GM19372 (cell line): ENCODE data around the gene ETV4.
"Not testable (repeated sequence)": the region's sequence is repeated elsewhere in the genome, so short reads cannot be mapped to it uniquely, and the experiment has no call there.

ENCODE experiments used
- ATAC-seq: cut with Tn5 transposase; IDR thresholded peaks from one replicate; pipeline ENCODE4 v1.9.1; 2021; ENCODE audit warnings: mild to moderate bottlenecking, low read depth, moderate library complexity; ENCODE audit not compliant: unreplicated experiment

Gene ETV4

DNA sequence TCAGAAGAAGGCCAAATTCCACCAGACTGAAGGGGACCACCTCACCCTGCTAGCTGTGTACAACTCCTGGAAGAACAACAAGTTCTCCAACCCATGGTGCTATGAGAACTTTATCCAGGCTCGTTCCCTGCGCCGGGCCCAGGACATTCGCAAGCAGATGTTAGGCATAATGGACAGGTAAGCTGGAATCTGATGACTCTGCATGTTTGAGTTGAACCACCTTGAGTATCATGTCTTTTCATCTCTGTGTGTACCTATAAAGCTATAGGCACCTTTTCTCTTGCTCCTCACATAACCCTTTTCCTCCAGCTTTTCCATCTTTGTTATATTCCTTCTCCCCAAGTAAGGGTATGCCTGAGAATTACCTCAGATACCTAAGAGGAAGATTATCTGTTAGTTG is 24.8 kb downstream of the ETV4 start:
- ATAC-seq: no peak

DNA sequence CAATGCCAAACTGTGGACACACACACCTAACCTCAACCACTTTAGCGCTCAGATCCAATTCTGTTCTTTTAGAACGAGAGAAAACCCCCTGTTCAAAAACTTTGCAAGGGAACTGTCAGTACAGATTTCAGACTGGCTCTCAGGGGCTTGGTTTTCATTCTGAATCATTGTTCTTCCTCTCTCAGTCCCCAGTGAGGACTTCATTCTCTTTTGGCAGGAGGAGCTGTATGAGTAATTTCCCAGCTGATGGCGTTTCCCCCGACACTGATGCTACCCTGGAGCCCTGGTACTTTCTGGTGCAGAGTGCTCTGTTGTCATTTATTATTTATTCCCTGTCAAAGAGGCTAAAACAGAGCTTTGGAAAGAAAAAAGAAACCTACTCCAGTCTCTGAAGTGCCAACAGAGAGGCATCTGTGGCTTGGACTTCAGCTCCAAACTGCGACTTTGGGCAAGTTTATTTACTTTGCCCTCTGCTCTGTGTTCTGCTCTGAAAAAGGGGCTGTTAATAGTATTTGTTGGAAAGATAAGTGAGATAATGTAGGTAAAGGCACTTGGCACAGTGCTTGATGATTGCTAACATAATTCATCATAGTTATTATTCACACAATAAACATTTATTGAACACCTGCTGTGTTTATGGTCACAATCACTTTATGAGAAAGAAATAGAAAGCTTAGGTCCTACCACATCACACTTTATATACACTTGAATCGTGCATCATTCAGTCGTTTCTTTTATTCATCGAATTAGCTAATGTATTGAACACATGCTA is 28.3 kb downstream of the ETV4 start:
- no peak for ATAC-seq

DNA sequence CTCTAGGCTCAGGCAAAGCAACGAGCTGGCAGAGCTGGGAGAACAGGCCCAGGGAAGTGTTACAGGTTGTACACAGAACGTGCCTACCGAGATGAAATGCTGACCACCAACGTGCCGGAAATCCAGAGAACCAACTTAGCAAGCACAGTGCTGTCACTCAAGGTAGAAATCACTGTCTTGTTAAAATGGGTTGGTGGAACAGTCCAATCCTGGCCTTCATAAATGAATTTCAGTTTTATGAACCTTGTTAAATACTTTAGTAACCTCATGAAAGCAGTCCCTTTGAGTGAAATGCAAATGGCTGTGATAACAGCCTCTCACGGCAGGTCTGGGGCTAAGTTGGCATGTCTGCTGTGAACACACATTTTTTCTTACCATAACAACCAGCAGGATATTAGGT is 29.0 kb downstream of the ETV4 start:
- no peak for ATAC-seq

DNA sequence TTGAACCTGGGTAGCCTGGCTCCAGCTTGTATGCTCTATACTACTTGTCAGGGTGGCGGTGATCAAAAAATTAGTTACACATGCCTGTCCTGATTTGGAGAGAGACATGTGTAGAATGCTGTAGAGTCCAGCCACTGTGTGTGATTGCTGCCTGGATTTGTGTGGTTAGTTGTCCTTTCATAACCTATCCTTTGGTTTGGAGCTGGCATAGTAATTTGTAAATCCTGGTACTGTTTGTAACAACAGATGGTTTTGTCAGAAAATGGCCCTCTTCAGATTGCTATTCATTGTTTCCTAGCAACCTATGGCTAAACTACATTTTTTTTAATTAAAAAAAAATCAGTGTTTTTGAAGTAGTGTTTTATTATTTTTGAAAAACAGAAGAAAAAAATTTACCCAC is 30.5 kb downstream of the ETV4 start:
- no peak for ATAC-seq

DNA sequence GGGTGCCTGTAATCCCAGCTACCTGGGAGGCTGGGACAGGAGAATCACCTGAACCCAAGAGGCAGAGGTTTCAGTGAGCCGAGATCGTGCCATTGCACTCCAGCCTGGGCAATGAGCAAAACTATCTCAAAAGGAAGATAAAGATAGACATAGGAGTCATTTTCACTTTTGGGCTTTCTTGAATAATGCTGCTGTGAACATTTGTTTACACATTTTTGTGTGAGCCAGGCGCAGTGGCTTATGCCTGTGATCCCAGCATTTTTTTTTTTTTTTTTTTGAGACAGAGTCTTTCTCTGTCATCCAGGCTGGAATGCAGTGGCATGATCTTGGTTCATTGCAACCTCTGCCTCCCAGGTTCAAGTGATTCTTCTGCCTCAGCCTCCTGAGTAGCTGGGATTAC is 34.9 kb downstream of the ETV4 start:
- not testable (repeated sequence) for ATAC-seq

DNA sequence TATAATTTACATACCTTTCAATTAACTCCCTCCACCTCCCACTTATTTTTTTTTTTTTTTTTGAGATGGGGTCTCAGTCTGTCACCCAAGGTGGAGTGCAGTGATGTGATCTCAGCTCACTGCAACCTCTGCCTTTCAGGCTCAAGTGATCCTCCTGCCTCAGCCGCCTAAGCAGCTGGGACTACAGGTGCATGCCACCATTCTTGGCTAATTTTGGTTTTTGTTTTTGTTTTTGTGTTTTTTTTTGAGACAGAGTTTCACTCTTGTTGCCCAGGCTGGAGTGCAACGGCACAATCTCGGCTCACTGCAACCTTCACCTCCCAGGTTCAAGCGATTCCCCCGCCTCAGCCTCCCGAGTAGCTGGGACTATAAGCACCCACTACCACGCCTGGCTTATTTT is 36.7 kb downstream of the ETV4 start:
- ATAC-seq: not testable (repeated sequence)

DNA sequence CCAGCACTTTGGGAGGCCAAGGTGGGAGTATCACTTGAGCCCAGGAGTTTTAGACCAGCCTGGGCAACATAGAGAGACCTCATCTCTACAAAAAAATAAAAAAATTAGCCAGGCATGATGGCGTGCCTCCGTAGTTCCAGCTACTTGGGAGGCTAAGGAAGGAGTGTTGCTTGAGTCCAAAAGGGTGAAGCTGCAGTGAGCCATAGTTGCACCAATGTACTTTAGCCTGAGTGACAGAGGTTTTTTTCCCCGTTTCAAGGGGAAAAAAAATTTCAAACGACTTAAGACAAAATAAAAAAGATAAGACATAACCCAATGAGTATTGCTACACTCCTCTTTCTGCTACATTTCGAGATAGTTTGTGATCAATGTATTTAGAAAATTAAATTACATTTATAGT is 55.5 kb downstream of the ETV4 start:
- ATAC-seq: no peak

DNA sequence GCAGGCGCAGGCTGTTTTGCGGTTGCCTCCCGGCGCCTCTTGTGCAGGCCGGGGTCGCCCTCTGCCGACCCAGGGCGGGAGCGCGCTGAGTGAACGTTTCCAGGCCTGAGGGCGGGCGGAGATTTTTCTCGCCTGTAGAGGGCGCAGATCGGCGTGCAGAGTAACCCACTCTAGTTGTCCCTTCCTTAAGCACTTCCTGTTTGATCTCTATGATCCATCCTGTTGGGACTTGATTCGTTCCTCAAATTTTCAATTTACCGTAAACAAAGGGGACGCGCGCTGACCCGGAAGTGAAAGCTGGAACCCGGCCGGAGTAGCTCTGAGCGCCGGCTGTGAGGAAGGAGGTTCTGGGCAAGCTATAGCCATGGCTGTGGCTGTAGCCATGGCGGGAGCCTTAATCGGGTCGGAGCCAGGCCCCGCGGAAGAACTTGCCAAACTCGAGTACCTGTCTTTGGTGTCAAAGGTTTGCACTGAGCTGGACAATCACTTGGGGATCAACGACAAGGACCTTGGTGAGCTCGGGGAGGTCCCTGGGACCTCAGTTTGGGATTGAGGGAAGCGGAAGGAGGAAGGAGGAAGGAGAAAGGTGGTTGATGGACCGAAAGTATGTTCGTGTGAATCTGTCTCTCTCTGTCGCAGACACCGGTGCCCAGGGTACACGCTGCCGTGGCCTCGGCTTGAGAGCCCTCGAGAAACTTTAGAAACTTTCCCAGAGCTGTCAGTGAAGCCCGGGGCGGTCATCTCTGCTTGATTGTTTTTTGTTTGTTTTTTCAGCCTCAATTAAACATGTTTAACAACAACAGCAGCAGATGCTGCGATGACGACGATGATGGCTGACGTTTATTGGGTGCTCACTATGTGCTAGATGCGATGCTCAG is 62.2 kb downstream of the ETV4 start, which contains the start of gene DHX8:
TSS of gene DHX8 (plus strand) at position 302 of the 878 bp plus-strand sequence. CDS start at position 365, 63 bp downstream.
- ATAC-seq: peak; percentile 95

DNA sequence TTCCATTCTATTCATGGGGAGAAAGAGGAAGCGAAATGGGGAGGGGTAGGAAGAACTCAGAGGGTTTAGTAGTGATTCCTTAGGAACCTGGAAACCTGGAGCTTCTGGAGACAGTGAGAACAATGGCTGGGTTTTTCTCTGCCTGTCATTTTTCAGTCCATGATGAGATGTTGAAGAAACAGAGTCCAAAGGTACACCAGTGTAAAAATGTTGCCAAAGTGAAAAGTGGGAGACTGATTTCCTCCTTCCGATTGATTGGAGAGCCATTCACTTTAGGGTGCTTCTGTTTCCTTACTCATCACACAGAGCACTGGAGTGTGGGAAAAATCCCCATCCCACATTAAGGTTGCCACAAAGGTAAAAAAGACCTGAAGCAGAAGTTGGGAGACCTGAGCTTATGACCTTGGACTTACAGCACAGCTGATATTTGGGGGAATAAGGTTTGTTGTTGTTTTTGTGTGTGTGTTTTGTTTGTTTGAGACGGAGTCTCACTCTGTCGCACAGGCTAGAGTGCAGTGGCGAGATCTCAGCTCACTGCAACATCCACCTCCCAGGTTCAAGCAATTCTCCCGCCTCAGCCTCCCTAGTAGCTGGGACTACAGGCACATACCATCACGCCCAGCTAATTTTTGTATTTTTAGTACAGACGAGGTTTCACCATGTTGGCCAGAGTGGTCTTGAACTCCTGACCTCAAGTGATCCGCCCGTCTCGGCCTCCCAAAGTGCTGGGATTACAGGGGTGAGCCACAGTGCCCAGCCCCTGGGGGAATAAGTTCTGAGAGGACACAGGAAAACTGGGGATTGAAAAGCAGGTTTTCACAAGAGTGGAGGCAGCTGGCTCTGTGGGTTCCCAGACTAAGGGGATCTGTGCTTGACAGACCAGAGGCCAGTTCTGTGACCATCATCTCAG is 63.8 kb downstream of the ETV4 start:
- no peak for ATAC-seq

DNA sequence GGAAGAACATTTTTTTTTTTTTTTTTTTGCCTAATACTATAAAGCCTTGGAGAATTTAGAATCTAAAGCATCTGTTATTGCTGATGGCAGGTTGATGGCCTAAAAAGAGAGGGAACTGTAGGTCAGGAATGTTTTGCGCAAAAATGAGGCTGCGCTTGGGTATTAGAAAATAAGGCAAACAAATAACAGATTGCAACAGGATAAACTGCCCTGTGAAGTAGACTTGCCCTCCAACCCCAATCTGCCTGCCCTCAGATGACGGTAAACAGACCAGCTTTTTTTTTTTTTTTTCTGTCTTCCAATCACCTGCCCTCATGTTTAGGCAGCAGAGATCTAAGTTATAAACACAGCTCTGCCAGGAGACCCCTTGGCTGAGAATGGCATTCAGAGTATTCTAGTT is 66.2 kb downstream of the ETV4 start:
- ATAC-seq: no peak
